Right hindlimb (tissue), 1 donor: ENCODE data around the gene FAM221B.

ENCODE experiments used
- DNase-seq: peaks from one replicate; pipeline ENCODE4 v3.0.0-alpha.2; 2018

FAM221B gene

DNA sequence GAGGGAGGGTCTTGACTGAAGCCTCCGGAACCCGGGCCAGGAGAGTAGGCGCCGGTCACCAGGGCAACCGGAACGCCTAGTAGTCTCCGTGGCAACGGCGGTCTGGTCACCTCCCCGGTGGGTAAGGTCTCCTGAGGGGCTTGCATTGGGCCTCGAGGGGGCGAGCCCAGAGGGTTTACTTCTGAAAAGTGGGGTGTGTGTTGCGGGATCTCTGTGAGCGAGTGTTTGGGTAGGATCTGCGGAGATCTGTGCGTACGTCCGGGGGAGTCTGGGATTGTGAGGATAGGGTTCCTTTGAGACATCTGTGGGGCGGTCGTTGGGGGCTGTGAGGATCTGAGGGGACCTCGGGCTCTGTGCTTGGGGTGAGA, at the start of gene FAM221B:
Gene FAM221B, minus strand, starts transcription at position 17 of the 368 bp plus-strand sequence. CDS start 2,571 bp downstream, outside the sequence.
- DNase-seq: no peak

DNA sequence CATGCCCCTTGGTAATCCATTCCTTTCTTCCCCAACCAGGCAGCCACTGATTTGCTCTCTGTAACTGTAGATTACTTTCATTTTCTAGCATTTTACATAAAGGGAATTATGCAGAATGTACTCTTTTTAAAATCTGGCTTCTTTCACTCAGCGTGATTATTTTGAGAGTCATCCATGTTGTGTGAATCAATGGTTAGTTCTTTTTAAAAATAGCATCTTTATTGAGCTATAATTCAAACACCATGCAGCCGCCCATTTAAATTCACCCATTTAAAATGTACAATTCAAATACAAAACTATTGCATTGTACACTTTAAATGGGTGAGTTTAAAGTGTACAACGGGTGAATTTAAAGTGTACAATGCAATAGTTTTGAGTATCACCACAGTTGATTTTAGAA, 44.0 kb upstream of the FAM221B start:
- DNase-seq: no peak

- no peak for DNase-seq
These were observed 43.0 kb upstream of the FAM221B start for GRCh38 chr9:35871545-35871944.

DNA sequence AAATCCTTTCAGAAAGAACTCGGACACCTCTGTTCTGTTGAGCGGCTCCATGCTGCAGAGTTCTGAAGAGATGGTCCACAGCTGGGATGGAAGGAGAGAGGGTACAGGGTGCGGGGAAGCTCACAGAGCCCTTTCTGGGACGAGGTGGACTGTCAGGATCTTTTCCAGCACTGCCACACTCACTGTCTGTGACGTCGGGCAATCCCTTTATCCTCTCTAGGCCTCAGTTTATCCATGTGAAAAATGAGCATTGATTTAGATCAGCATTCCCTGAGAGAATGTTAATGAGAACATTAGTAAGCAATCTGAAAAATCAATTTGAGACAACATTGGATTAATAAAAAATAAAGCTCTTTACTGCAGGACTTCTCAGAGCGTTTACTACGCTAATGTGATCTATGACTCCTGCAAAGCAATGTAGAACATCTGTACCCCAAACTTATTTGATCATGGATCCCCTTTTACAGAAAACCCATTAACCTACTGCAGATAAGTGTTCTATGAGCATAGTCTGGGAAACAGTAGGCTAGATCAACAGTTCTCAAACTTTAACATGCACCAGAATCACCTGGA, 41.9 kb upstream of the FAM221B start, which contains the start of gene OR13J1:
Gene OR13J1, minus strand, starts transcription at position 51 of the 573 bp plus-strand sequence. Its CDS starts 0 bp downstream, at position 51.
- no peak for DNase-seq

DNA sequence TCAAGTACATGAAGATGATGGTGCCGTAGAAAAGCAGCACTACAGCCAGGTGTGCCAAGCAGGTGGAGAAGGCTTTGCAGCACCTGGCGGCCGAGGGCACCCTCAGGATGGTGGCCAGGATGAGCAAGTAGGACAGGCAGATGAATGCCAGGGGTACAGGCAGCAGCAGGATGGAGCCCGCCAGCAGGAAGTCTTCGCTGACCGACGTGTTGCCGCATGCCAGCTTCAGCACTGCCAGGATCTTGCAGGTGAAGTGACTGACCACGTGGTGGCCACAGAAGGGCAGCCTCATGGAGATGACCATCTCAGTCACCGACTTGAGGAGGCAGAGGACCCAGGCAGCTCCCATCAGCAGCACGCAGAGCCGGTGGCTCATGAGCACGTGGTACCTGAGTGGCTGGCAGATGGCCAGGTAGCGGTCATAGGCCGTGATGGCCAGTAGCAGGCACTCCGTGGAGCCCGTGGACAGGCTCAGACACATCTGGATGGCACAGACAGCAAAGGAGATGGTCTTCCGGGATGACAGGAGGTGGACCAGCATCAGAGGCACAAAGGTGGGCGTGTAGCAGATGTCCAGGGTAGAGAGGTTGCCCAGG, 41.2 kb upstream of the FAM221B start:
- DNase-seq: no peak

GRCh38 chr9:35868933-35869332, 40.4 kb upstream of the FAM221B start:
- no peak for DNase-seq

DNA sequence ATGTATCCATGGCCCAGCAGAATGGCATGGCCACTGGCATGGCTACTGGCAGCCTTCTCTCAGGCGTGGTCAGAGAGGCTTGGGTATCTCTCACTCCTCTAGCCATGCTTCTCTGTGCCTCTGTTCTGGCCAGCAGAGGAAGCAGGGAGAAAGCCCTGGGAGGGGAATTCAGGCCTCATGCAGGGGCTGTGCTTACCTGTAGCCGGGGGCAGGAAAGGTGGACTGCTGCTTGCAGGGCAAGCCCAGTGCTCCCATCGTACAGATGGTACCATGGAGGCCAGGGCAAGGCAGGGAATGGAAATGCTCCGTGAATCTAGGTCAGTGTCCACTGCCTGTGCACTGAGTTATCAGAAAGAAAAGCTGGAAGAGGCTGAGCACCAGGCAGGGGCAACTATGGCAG, 39.0 kb upstream of the FAM221B start:
- DNase-seq: no peak

DNA sequence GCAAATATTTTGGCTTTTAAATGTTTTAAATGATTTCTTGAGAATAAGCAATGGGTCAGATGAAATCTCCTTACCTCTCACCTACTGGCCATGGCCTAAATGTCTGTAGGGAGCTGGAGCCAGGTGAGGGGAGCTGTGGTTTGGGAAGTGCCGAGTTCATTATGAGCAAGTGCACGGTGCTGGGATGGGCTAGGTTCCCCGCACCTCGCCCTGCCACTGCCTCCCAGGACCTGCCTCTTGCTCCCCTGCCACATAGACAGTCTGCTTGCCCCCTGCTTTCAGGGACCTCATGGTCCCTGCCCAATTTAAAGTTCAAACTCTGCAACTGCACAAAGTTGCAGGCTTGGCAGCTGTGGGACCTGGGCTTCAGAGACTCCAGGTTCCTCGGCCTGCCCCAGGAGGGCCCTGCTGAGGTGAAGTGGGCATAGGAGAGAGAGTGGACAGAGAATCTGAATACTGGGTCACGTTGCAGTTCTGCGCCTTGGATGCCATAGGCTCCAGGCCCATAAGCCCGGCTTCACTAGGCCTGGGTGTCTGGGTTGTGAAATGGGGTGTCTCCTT, 36.2 kb upstream of the FAM221B start:
- no peak for DNase-seq

DNA sequence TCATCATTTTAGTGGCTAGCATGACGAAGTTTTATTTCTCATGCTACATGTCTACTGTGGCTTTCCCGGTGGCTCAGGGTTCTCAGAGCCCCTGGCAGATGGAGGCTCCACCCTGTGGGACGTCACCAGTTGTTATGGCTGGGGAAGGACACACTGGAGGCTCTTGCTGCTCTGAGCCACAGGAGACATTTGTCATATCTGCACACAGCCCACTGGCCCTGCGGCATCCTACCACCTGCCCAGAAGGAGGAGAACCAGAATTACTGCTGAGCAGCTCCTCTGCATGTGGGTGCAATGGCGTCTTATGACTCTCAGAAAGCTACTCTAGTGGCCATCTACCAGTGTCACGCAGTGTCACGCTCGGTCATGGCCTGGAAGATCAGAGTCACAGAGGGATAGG, 35.1 kb upstream of the FAM221B start:
- DNase-seq: no peak

- no peak for DNase-seq
These were observed 33.8 kb upstream of the FAM221B start for GRCh38 chr9:35862328-35862727.

GRCh38 chr9:35861161-35861897, 32.8 kb upstream of the FAM221B start:
- DNase-seq: no peak

- DNase-seq: no peak
These were observed 31.4 kb upstream of the FAM221B start for GRCh38 chr9:35859990-35860339.

DNA sequence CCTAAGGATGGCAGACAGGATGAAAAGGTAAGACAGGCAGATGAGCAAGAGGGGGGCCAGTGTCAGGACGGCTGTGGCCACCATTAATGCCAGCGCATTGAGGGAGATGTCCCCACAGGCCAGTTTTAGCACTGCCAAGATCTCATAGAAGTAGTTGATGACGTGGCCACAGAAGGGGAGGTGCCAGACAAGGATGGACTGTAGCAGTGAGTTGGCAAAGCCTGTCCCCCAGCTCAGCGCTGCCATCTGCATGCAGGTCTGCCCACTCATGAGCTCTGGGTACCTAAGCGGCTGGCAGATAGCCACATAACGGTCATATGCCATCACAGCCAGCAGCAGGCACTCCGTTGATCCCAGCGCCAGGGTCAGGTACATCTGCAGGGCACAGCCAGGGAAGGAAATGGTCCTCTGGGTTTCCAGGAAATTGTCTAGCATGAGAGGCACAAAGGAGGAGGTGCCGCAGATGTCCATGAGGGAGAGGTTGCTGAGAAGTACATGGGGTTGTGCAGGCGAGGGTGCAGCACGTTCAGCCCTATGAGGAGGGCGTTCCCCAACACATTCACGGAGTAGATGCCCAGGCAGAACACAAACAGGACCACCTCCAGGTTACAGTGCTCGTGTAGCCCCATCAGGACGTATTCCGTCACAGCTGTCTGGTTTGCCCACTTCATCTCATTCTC, 30.9 kb upstream of the FAM221B start:
- DNase-seq: no peak

- DNase-seq: no peak
These were observed 29.9 kb upstream of the FAM221B start for GRCh38 chr9:35858458-35858857.

DNA sequence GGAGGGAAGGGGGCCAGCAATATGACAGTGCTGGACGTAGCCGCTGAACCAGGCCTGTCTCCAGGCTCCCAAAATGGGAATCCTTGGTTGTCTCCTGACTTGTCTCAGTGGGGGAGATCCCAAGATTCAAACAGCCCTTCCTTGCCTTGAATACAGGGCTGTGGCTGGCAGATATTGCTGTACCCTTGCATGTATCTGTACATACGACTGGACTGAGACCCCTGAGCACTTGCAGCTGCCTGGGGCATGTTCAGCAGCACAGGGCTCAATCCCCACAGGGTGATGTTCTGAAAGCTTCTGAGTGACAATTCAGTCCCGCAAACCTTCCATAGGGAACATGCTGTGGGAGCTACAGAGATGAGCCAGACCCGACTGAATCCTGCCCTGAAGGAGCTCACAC, 28.4 kb upstream of the FAM221B start:
- DNase-seq: no peak

DNA sequence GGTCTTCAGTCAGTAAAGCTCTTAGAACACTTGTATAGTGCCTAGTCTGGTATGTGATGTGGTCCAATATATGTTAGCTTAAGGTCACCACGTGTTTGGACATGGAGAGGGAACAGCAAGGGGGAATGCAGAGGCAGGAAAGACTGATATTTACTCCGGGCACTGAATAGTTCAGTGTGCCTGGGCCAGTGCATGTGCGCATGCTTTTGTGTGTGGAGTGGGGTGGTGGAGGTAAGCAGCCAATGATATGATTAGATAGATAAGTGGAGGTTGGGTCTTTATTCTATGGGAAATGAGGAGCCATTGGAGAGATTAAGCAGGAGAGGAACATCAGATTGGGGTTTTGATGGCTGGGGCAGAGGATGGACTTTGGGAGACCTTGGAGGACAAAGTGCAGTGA, 27.7 kb upstream of the FAM221B start:
- DNase-seq: no peak

GRCh38 chr9:35854091-35854762, 25.7 kb upstream of the FAM221B start:
- no peak for DNase-seq

- DNase-seq: no peak
These were observed 24.6 kb upstream of the FAM221B start for GRCh38 chr9:35852876-35853865.

GRCh38 chr9:35852267-35852815, 23.8 kb upstream of the FAM221B start:
- DNase-seq: peak; percentile 4

DNA sequence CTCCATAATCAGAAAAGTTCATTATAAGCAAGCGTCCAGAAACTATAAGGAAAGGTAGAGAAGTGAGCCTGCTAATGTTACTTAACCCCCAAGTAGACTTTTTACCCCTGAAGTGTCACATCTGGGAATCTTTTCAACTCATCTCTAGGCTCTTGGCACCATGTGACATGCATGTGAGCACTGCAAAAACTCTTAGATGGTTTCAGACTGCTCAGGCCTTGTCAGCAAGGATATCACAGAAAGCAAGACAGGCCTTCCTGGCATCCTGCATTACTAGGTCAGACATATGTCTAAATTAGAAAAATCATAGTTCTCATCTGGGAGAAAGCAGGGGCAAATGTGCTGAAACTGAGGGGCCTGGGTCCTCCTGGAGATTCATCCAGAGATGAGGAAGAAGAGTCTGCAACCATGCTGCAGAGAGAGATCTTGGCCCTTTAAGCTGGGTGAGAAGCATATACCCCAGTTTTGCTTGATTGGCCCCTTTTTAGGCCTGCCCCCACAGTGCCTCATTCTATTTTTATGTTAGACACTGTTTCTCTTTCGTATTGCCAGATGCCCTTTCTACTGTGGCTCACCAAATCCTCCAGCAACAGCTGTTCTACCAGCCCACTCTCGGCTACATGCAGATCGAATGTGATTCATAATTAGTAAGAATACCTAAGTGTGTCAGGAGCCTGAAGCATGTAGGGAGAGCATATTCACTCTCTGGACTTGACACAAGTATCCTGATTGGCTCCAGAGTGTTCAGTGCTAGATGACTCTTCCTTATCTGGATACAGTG, 19.4 kb upstream of the FAM221B start:
- DNase-seq: no peak
